ENCODE measurements around the gene AGTR1. TPM values are rescaled to one million over a fixed set of nuclear protein-coding genes. Genes with fewer than 3 reads are reported as not detected.

Gene AGTR1
- total RNA-seq, 1 experiment from 2014 or later = not detected

DNA sequence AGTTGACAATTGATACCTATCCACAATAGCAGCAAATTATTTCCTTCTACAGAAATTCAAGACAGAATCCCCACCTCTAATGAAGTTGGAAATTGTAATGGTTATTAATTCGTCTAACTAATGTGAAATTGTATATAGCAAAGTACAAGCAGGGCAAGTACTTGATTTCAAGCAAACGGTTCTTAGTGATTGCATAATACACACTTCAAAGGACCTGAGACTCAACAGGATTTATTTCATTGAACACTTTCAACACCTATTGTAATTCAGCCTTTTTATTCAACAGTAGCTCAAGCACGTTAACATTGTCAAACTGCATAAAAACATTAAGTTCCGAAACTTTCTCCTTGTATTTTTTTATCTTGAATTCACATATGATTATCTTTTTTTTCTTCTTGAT lies 40.2 kb upstream of the AGTR1 start:
- no peaks in the 10 kb centered on the region for H3K4me1 ChIP-seq (ENCODE audit: insufficient read depth, low read length)
- H2BK12ac ChIP-seq (ENCODE audit: insufficient read length, low read depth, low read length) = no peak overlapping the region
- no peak overlapping the region for H3K23ac ChIP-seq (ENCODE audit: insufficient read length, low read depth, low read length)
- Mint-ChIP-seq H3K4me1 (no peaks in the 10 kb centered on the region), H3K27ac (no peak overlapping the region), H3K4me3 (no peak overlapping the region), H3K36me3 (ENCODE audit: insufficient read depth in 1 of 3, low read depth in 3 of 3) (no peaks in the 10 kb centered on the region; a peak in 2 of 7 replicates), H3K27me3 (ENCODE audit: low read depth) (no peaks in the 10 kb centered on the region), H3K9me3 (peaks cover 0 to 5% of the 10 kb centered on the region in 2 experiments; a peak in 3 of 5 replicates)
- H4K5ac ChIP-seq (ENCODE audit: insufficient read length, low read depth, low read length) = no peak overlapping the region
- no peak overlapping the region for H3K4me2 ChIP-seq (ENCODE audit: insufficient read depth, insufficient read length, low read length)
- no peaks in the 10 kb centered on the region for H3K23me2 ChIP-seq (ENCODE audit: insufficient read length, low read depth, low read length, poor library complexity, severe bottlenecking)
- no peak overlapping the region for H3K18ac ChIP-seq (ENCODE audit: insufficient read length, low read depth, low read length)
- no peaks in the 10 kb centered on the region for H3K79me2 ChIP-seq (ENCODE audit: insufficient read depth, low read length)
- no peak overlapping the region for H2AK5ac ChIP-seq (ENCODE audit: insufficient read length, low read length)
- H4K91ac ChIP-seq (ENCODE audit: insufficient read length, low read depth, low read length) = no peak overlapping the region
- no peaks in the 10 kb centered on the region for H3K79me1 ChIP-seq (ENCODE audit: insufficient read depth, low read depth, low read length, poor library complexity, severe bottlenecking)
- no peak overlapping the region for H3K56ac ChIP-seq (ENCODE audit: insufficient read length, low read depth, low read length)
- TF ChIP-seq, protein P1, sequence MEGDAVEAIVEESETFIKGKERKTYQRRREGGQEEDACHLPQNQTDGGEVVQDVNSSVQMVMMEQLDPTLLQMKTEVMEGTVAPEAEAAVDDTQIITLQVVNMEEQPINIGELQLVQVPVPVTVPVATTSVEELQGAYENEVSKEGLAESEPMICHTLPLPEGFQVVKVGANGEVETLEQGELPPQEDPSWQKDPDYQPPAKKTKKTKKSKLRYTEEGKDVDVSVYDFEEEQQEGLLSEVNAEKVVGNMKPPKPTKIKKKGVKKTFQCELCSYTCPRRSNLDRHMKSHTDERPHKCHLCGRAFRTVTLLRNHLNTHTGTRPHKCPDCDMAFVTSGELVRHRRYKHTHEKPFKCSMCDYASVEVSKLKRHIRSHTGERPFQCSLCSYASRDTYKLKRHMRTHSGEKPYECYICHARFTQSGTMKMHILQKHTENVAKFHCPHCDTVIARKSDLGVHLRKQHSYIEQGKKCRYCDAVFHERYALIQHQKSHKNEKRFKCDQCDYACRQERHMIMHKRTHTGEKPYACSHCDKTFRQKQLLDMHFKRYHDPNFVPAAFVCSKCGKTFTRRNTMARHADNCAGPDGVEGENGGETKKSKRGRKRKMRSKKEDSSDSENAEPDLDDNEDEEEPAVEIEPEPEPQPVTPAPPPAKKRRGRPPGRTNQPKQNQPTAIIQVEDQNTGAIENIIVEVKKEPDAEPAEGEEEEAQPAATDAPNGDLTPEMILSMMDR (conservative IDR thresholded peaks at IDR 0.05) = no peak
- H2BK5ac ChIP-seq (ENCODE audit: insufficient read length, low read length) = no peak overlapping the region
- no peak for DNase-seq
- WGBS (ENCODE audit: extremely low coverage, insufficient read length, low lambda C conversion rate) = no CpG with 5 or more reads among the region's 4 CpGs
- no peak overlapping the region for H4K8ac ChIP-seq (replicated peaks; ENCODE audit: insufficient read length, low read depth, low read length)
- H3K14ac ChIP-seq (ENCODE audit: insufficient read depth, low read length) = no peak overlapping the region
- H4K20me1 ChIP-seq (ENCODE audit: control insufficient read depth, insufficient read depth, insufficient read length) = no peaks in the 10 kb centered on the region
- no peaks in the 10 kb centered on the region for H3K27me3 ChIP-seq (ENCODE audit: insufficient read depth, low read length)
- no peak overlapping the region for H2BK120ac ChIP-seq (ENCODE audit: low read depth, low read length, poor library complexity, severe bottlenecking)
- H3K27ac ChIP-seq (ENCODE audit: insufficient read length, low read depth, low read length) = no peak overlapping the region
- H2BK15ac ChIP-seq (ENCODE audit: low read depth, low read length) = no peak overlapping the region
- no peak overlapping the region for H3T11ph ChIP-seq (ENCODE audit: low read length)
- no peak overlapping the region for H2BK20ac ChIP-seq (ENCODE audit: low read depth, low read length, poor library complexity, severe bottlenecking)
- H3K9me3 ChIP-seq (ENCODE audit: control insufficient read depth, low read depth, low read length) = no peaks in the 10 kb centered on the region
- no peak overlapping the region for H3K9ac ChIP-seq (ENCODE audit: extremely low read depth, insufficient read length, low read length)
- no peak overlapping the region for H3K4ac ChIP-seq (ENCODE audit: low read depth, low read length)
- no peak overlapping the region for H2AFZ ChIP-seq (ENCODE audit: low read length)

Data from H9 (cell line).